ENCODE data around the gene SPATA31C1.

SPATA31C1 gene

GRCh38 chr9:87875060-87875459, 42.7 kb upstream of the SPATA31C1 start:
- TF ChIP-seq REST (IDR thresholded peaks at IDR 0.05; ENCODE audit: insufficient read depth in 1 of 2, low read depth in 2 of 2, low read length in 2 of 2) = no peak
- TF ChIP-seq FOXP2 (optimal IDR thresholded peaks at IDR 0.05; ENCODE audit: borderline replicate concordance, extremely low read depth, extremely low read length, insufficient read depth) = no peak
- TF ChIP-seq TAF1 (IDR thresholded peaks at IDR 0.05; ENCODE audit: borderline replicate concordance, insufficient read depth, low read length) = no peak
- TF ChIP-seq POLR2AphosphoS5 (IDR thresholded peaks at IDR 0.05; ENCODE audit: low read depth, low read length) = no peak
- TF ChIP-seq SIN3A (IDR thresholded peaks at IDR 0.05; ENCODE audit: borderline replicate concordance, insufficient read depth, low read length) = no peak

- no peak for TF ChIP-seq REST (IDR thresholded peaks at IDR 0.05; ENCODE audit: insufficient read depth in 1 of 2, low read depth in 2 of 2, low read length in 2 of 2)
- no peak for TF ChIP-seq FOXP2 (optimal IDR thresholded peaks at IDR 0.05; ENCODE audit: borderline replicate concordance, extremely low read depth, extremely low read length, insufficient read depth)
- no peak for TF ChIP-seq SIN3A (IDR thresholded peaks at IDR 0.05; ENCODE audit: borderline replicate concordance, insufficient read depth, low read length)
- TF ChIP-seq TAF1 (IDR thresholded peaks at IDR 0.05; ENCODE audit: borderline replicate concordance, insufficient read depth, low read length) = no peak
- TF ChIP-seq POLR2AphosphoS5 (IDR thresholded peaks at IDR 0.05; ENCODE audit: low read depth, low read length) = no peak
Observed at GRCh38 chr9:87875831-87876545, 41.8 kb upstream of the SPATA31C1 start.

- TF ChIP-seq FOXP2 (optimal IDR thresholded peaks at IDR 0.05; ENCODE audit: borderline replicate concordance, extremely low read depth, extremely low read length, insufficient read depth) = no peak
- no peak for TF ChIP-seq SIN3A (IDR thresholded peaks at IDR 0.05; ENCODE audit: borderline replicate concordance, insufficient read depth, low read length)
Observed at GRCh38 chr9:87876708-87877107, 41.1 kb upstream of the SPATA31C1 start.

GRCh38 chr9:87878989-87879511, 38.7 kb upstream of the SPATA31C1 start:
- TF ChIP-seq SIN3A (IDR thresholded peaks at IDR 0.05; ENCODE audit: borderline replicate concordance, insufficient read depth, low read length) = no peak
- no peak for TF ChIP-seq FOXP2 (optimal IDR thresholded peaks at IDR 0.05; ENCODE audit: borderline replicate concordance, extremely low read depth, extremely low read length, insufficient read depth)
- TF ChIP-seq REST (IDR thresholded peaks at IDR 0.05; ENCODE audit: insufficient read depth in 1 of 2, low read depth in 2 of 2, low read length in 2 of 2) = no peak
- TF ChIP-seq POLR2AphosphoS5 (IDR thresholded peaks at IDR 0.05; ENCODE audit: low read depth, low read length) = no peak
- no peak for TF ChIP-seq TAF1 (IDR thresholded peaks at IDR 0.05; ENCODE audit: borderline replicate concordance, insufficient read depth, low read length)

- no peak for TF ChIP-seq REST (IDR thresholded peaks at IDR 0.05; ENCODE audit: insufficient read depth in 1 of 2, low read depth in 2 of 2, low read length in 2 of 2)
- TF ChIP-seq SIN3A (IDR thresholded peaks at IDR 0.05; ENCODE audit: borderline replicate concordance, insufficient read depth, low read length) = no peak
Observed at GRCh38 chr9:87880116-87880515, 37.6 kb upstream of the SPATA31C1 start.

All from PFSK-1 (cell line).